ENCODE measurements around the gene TMEM273. TPM values are rescaled to one million over a fixed set of nuclear protein-coding genes. Genes with fewer than 3 reads are reported as not detected.
"Not testable (repeated sequence)": the region's sequence is repeated elsewhere in the genome, so short reads cannot be mapped to it uniquely, and the experiment has no call there.

Gene TMEM273
- total RNA-seq, 5 donors from 2014 or later (not counting 1 experiment from before 2014, with no cell fraction given): 8.4 to 22.9 (median 15.6) TPM

- Histone ChIP-seq H3K36me3 (ENCODE audit: control insufficient read depth in 2 of 2, extremely low read depth in 1 of 2, insufficient read depth in 1 of 2, low read length in 1 of 2) (no peaks in the 10 kb centered on the region), H3K27me3 (replicated peaks in 1 of 2; ENCODE audit: control insufficient read depth in 2 of 2, extremely low read depth in 1 of 2, insufficient read depth in 2 of 2, low read length in 1 of 2) (peaks cover 0 to 6% of the 10 kb centered on the region in 2 experiments), H3K9me3 (no peaks in the 10 kb centered on the region), H3K4me1 (ENCODE audit: control insufficient read depth in 1 of 2, extremely low read depth in 1 of 2, insufficient read depth in 2 of 2, low read length in 2 of 2) (no peaks in the 10 kb centered on the region), H3K27ac (ENCODE audit: low read length) (no peak overlapping the region), H3K4me3 (ENCODE audit: control insufficient read depth in 1 of 2, extremely low read depth in 1 of 2, low read length in 1 of 2) (no peak overlapping the region)
- Mint-ChIP-seq H3K9me3 (peaks cover 0 to 9% (median 0%) of the 10 kb centered on the region in 3 donors), H3K36me3 (no peaks in the 10 kb centered on the region), H3K27me3 (peaks cover 15 to 18% of the 10 kb centered on the region in 2 donors), H3K4me3 (no peak overlapping the region), H3K27ac (no peak overlapping the region), H3K4me1 (no peaks in the 10 kb centered on the region)
- no peak for ATAC-seq (replicated peaks in 1 of 4)
- no CpG with 5 or more reads among the region's 2 CpGs for WGBS (ENCODE audit: insufficient coverage)
- ChIA-PET CTCF (no interaction called here), POLR2A (no interaction called here)
- no peak for DNase-seq
These were observed 12.7 kb upstream of the TMEM273 start for GRCh38 chr10:49200854-49201253.

- H3K4me3 ChIP-seq (ENCODE audit: control insufficient read depth in 1 of 2, extremely low read depth in 1 of 2, low read length in 1 of 2): no peak overlapping the region
- no peaks in the 10 kb centered on the region for H3K9me3 ChIP-seq
- CTCF ChIA-PET: no interaction called here
- peaks cover 0 to 2% of the 10 kb centered on the region in 2 experiments for H3K4me1 ChIP-seq (ENCODE audit: control insufficient read depth in 1 of 2, extremely low read depth in 1 of 2, insufficient read depth in 2 of 2, low read length in 2 of 2)
- H3K27me3 ChIP-seq (replicated peaks in 1 of 2; ENCODE audit: control insufficient read depth in 2 of 2, extremely low read depth in 1 of 2, insufficient read depth in 2 of 2, low read length in 1 of 2): peaks cover 0 to 6% of the 10 kb centered on the region in 2 experiments
- DNase-seq (no peak), ATAC-seq (replicated peaks in 1 of 4) (no peak)
- no peaks in the 10 kb centered on the region for H3K36me3 Mint-ChIP-seq
- H3K4me3 Mint-ChIP-seq: no peak overlapping the region
- no peaks in the 10 kb centered on the region for H3K9me3 Mint-ChIP-seq
- H3K27ac ChIP-seq (ENCODE audit: low read length): no peak overlapping the region
- 100% methylated on average over 2 of the region's 6 CpGs for WGBS (ENCODE audit: insufficient coverage)
- peaks cover 0 to 17% (median 9%) of the 10 kb centered on the region in 3 donors for H3K4me1 Mint-ChIP-seq
- no peaks in the 10 kb centered on the region for H3K36me3 ChIP-seq (ENCODE audit: control insufficient read depth in 2 of 2, extremely low read depth in 1 of 2, insufficient read depth in 1 of 2, low read length in 1 of 2)
- peaks cover 11 to 12% of the 10 kb centered on the region in 2 donors for H3K27me3 Mint-ChIP-seq
- POLR2A ChIA-PET: no interaction called here
- no peak overlapping the region for H3K27ac Mint-ChIP-seq
These were observed 9.0 kb upstream of the TMEM273 start for GRCh38 chr10:49197171-49197570.

GRCh38 chr10:49195864-49196263, 7.7 kb upstream of the TMEM273 start:
- POLR2A ChIA-PET; H3K9me3 ChIP-seq; H3K27ac ChIP-seq (ENCODE audit: low read length); H3K4me3 ChIP-seq (ENCODE audit: control insufficient read depth in 1 of 2, extremely low read depth in 1 of 2, low read length in 1 of 2); H3K27ac Mint-ChIP-seq; H3K27me3 ChIP-seq (replicated peaks in 1 of 2; ENCODE audit: control insufficient read depth in 2 of 2, extremely low read depth in 1 of 2, insufficient read depth in 2 of 2, low read length in 1 of 2); H3K36me3 ChIP-seq (ENCODE audit: control insufficient read depth in 2 of 2, extremely low read depth in 1 of 2, insufficient read depth in 1 of 2, low read length in 1 of 2); H3K9me3 Mint-ChIP-seq; H3K4me1 ChIP-seq (ENCODE audit: control insufficient read depth in 1 of 2, extremely low read depth in 1 of 2, insufficient read depth in 2 of 2, low read length in 2 of 2); ATAC-seq (replicated peaks in 1 of 4); DNase-seq; H3K36me3 Mint-ChIP-seq; CTCF ChIA-PET; H3K4me3 Mint-ChIP-seq: not testable (repeated sequence)
- Mint-ChIP-seq H3K4me1 (peaks cover 0 to 24% (median 9%) of the 10 kb centered on the region in 3 donors), H3K27me3 (peaks cover 16 to 18% of the 10 kb centered on the region in 2 donors)
- WGBS (ENCODE audit: insufficient coverage): no CpG with 5 or more reads among the region's 4 CpGs

- WGBS (ENCODE audit: insufficient coverage): 54% methylated on average over 6 of the region's 8 CpGs
- no peaks in the 10 kb centered on the region for H3K9me3 ChIP-seq
- CTCF ChIA-PET: no interaction called here
- POLR2A ChIA-PET: no interaction called here
- H3K36me3 Mint-ChIP-seq: no peaks in the 10 kb centered on the region
- H3K27me3 Mint-ChIP-seq: peaks cover 21 to 23% of the 10 kb centered on the region in 2 donors
- ATAC-seq (replicated peaks in 1 of 4) (peak in 1 of 4 experiments; percentile 35), DNase-seq (no peak)
- peaks cover 0 to 19% of the 10 kb centered on the region in 2 experiments for H3K27me3 ChIP-seq (replicated peaks in 1 of 2; ENCODE audit: control insufficient read depth in 2 of 2, extremely low read depth in 1 of 2, insufficient read depth in 2 of 2, low read length in 1 of 2)
- H3K4me3 Mint-ChIP-seq: peak overlapping the region in 1 of 3 donors; percentile 49
- H3K27ac ChIP-seq (ENCODE audit: low read length): peak overlapping the region; percentile 17
- H3K4me3 ChIP-seq (ENCODE audit: control insufficient read depth in 1 of 2, extremely low read depth in 1 of 2, low read length in 1 of 2): no peak overlapping the region
- H3K4me1 ChIP-seq (ENCODE audit: control insufficient read depth in 1 of 2, extremely low read depth in 1 of 2, insufficient read depth in 2 of 2, low read length in 2 of 2): peaks cover 0 to 13% of the 10 kb centered on the region in 2 experiments
- no peaks in the 10 kb centered on the region for H3K36me3 ChIP-seq (ENCODE audit: control insufficient read depth in 2 of 2, extremely low read depth in 1 of 2, insufficient read depth in 1 of 2, low read length in 1 of 2)
- no peaks in the 10 kb centered on the region for H3K9me3 Mint-ChIP-seq
- H3K27ac Mint-ChIP-seq: peak overlapping the region; percentile 84 to 95
- H3K4me1 Mint-ChIP-seq: peaks cover 0 to 39% (median 17%) of the 10 kb centered on the region in 3 donors
These were observed 6.2 kb upstream of the TMEM273 start for GRCh38 chr10:49194212-49194920.

- H3K27ac ChIP-seq (ENCODE audit: low read length): peak overlapping the region; percentile 71
- CTCF ChIA-PET: no interaction called here
- POLR2A ChIA-PET: no interaction called here
These were observed 3.2 kb upstream of the TMEM273 start for GRCh38 chr10:49191349-49191748.

GRCh38 chr10:49189422-49189821, 1.2 kb upstream of the TMEM273 start:
- Mint-ChIP-seq H3K4me3 (no peak overlapping the region), H3K36me3 (no peaks in the 10 kb centered on the region), H3K4me1 (peaks cover 4 to 77% (median 36%) of the 10 kb centered on the region in 3 donors), H3K9me3 (no peaks in the 10 kb centered on the region), H3K27me3 (peaks cover 13 to 16% of the 10 kb centered on the region in 2 donors), H3K27ac (peak overlapping the region; percentile 83 to 96)
- H3K9me3 ChIP-seq: no peaks in the 10 kb centered on the region
- peaks cover 0 to 31% of the 10 kb centered on the region in 2 experiments for H3K4me1 ChIP-seq (ENCODE audit: control insufficient read depth in 1 of 2, extremely low read depth in 1 of 2, insufficient read depth in 2 of 2, low read length in 2 of 2)
- H3K27ac ChIP-seq (ENCODE audit: low read length): peak overlapping the region; percentile 71
- no peak overlapping the region for H3K4me3 ChIP-seq (ENCODE audit: control insufficient read depth in 1 of 2, extremely low read depth in 1 of 2, low read length in 1 of 2)
- ATAC-seq (replicated peaks in 1 of 4) (no peak), DNase-seq (no peak)
- POLR2A ChIA-PET: no interaction called here
- H3K27me3 ChIP-seq (replicated peaks in 1 of 2; ENCODE audit: control insufficient read depth in 2 of 2, extremely low read depth in 1 of 2, insufficient read depth in 2 of 2, low read length in 1 of 2): peaks cover 0 to 24% of the 10 kb centered on the region in 2 experiments
- CTCF ChIA-PET: interaction anchor here in 1 of 2 donors (0.6 kb wide), 1 partner anchor 43 kb away, joined by 3 read pairs; no protein-coding TSS in a partner anchor
- WGBS (ENCODE audit: insufficient coverage): 90% methylated on average over 5 of the region's 6 CpGs
- H3K36me3 ChIP-seq (ENCODE audit: control insufficient read depth in 2 of 2, extremely low read depth in 1 of 2, insufficient read depth in 1 of 2, low read length in 1 of 2): no peaks in the 10 kb centered on the region

More at GRCh38 chr10:49191349-49191748, 3.2 kb upstream of the TMEM273 start:
- H3K27me3 Mint-ChIP-seq: peaks cover 13 to 16% of the 10 kb centered on the region in 2 donors
- no peaks in the 10 kb centered on the region for H3K9me3 Mint-ChIP-seq
- no peak overlapping the region for H3K4me3 Mint-ChIP-seq
- ATAC-seq (replicated peaks in 1 of 4) (no peak), DNase-seq (no peak)
- peaks cover 0 to 69% (median 32%) of the 10 kb centered on the region in 3 donors for H3K4me1 Mint-ChIP-seq
- Histone ChIP-seq H3K36me3 (ENCODE audit: control insufficient read depth in 2 of 2, extremely low read depth in 1 of 2, insufficient read depth in 1 of 2, low read length in 1 of 2) (no peaks in the 10 kb centered on the region), H3K4me1 (ENCODE audit: control insufficient read depth in 1 of 2, extremely low read depth in 1 of 2, insufficient read depth in 2 of 2, low read length in 2 of 2) (peaks cover 0 to 25% of the 10 kb centered on the region in 2 experiments), H3K27me3 (replicated peaks in 1 of 2; ENCODE audit: control insufficient read depth in 2 of 2, extremely low read depth in 1 of 2, insufficient read depth in 2 of 2, low read length in 1 of 2) (peaks cover 0 to 24% of the 10 kb centered on the region in 2 experiments), H3K9me3 (no peaks in the 10 kb centered on the region), H3K4me3 (ENCODE audit: control insufficient read depth in 1 of 2, extremely low read depth in 1 of 2, low read length in 1 of 2) (no peak overlapping the region)
- H3K36me3 Mint-ChIP-seq: no peaks in the 10 kb centered on the region
- H3K27ac Mint-ChIP-seq: peak overlapping the region; percentile 83 to 96
- WGBS (ENCODE audit: insufficient coverage): no CpG with 5 or more reads among the region's 1 CpG

Data from T-cell (primary cell).